BLaER1 (cell line): ENCODE data around the gene OR2H1.

Experiments used
- H3K27ac ChIP-seq: shearing (Covaris generic); formaldehyde crosslinking; 2 replicates; pipeline ENCODE4 v1.8.1; 2022
- H3K27me3 ChIP-seq: shearing (Covaris generic); formaldehyde crosslinking; 2 replicates; pipeline ENCODE4 v1.8.1; 2022
- H3K36me3 ChIP-seq: shearing (Covaris generic); formaldehyde crosslinking; 2 replicates; pipeline ENCODE4 v1.8.1; 2022
- H3K4me1 ChIP-seq: shearing (Covaris generic); formaldehyde crosslinking; 2 replicates; pipeline ENCODE4 v1.8.1; 2022
- H3K4me2 ChIP-seq: shearing (Covaris generic); formaldehyde crosslinking; 2 replicates; pipeline ENCODE4 v1.8.1; 2022
- H3K4me3 ChIP-seq: shearing (Covaris generic); formaldehyde crosslinking; 2 replicates; pipeline ENCODE4 v1.8.1; 2022
- H3K9ac ChIP-seq: shearing (Covaris generic); formaldehyde crosslinking; 2 replicates; pipeline ENCODE4 v1.8.1; 2022
- H3K9me3 ChIP-seq: shearing (Covaris generic); formaldehyde crosslinking; 2 replicates; pipeline ENCODE4 v1.8.1; 2022
- H4K20me1 ChIP-seq: shearing (Covaris generic); formaldehyde crosslinking; 2 replicates; pipeline ENCODE4 v1.8.1; 2022
- Cebpa-rat ChIP-seq: shearing (Covaris generic); IDR thresholded peaks from 2 replicates; pipeline ENCODE4 v1.8.1; 2022

Gene OR2H1

GRCh38 chr6:29479560-29479959, 22.6 kb downstream of the OR2H1 start:
- H3K9me3 ChIP-seq = peaks cover 8% of the 10 kb centered on the region; the same call in 1 of the 2 replicates
- no peaks in the 10 kb centered on the region for H3K4me1 ChIP-seq
- no peak for TF ChIP-seq Cebpa-rat
- H3K27me3 ChIP-seq = no peaks in the 10 kb centered on the region
- no peak overlapping the region for H3K4me2 ChIP-seq
- H3K4me3 ChIP-seq = no peak overlapping the region
- no peaks in the 10 kb centered on the region for H4K20me1 ChIP-seq
- H3K27ac ChIP-seq = no peak overlapping the region
- H3K9ac ChIP-seq = no peak overlapping the region
- no peaks in the 10 kb centered on the region for H3K36me3 ChIP-seq

- Histone ChIP-seq H3K4me1 (no peaks in the 10 kb centered on the region), H3K36me3 (no peaks in the 10 kb centered on the region), H3K4me3 (no peak overlapping the region), H3K4me2 (no peak overlapping the region), H3K27me3 (no peaks in the 10 kb centered on the region), H3K27ac (no peak overlapping the region), H3K9me3 (peaks cover 8% of the 10 kb centered on the region; the same call in 1 of the 2 replicates), H4K20me1 (no peaks in the 10 kb centered on the region), H3K9ac (no peak overlapping the region)
- no peak for TF ChIP-seq Cebpa-rat
Observed at GRCh38 chr6:29483186-29483585, 26.2 kb downstream of the OR2H1 start.

GRCh38 chr6:29483735-29484134, 26.8 kb downstream of the OR2H1 start:
- H3K9me3 ChIP-seq = peaks cover 8% of the 10 kb centered on the region; the same call in 1 of the 2 replicates
- TF ChIP-seq Cebpa-rat = no peak
- no peaks in the 10 kb centered on the region for H3K27me3 ChIP-seq
- no peaks in the 10 kb centered on the region for H3K4me1 ChIP-seq
- H3K36me3 ChIP-seq = no peaks in the 10 kb centered on the region
- no peak overlapping the region for H3K4me2 ChIP-seq
- no peaks in the 10 kb centered on the region for H4K20me1 ChIP-seq
- H3K4me3 ChIP-seq = no peak overlapping the region
- H3K27ac ChIP-seq = no peak overlapping the region
- H3K9ac ChIP-seq = no peak overlapping the region

- H3K27ac ChIP-seq = no peak overlapping the region
- no peaks in the 10 kb centered on the region for H3K36me3 ChIP-seq
- H3K9ac ChIP-seq = no peak overlapping the region
- H3K4me3 ChIP-seq = no peak overlapping the region
- no peak overlapping the region for H3K4me2 ChIP-seq
- peaks cover 11% of the 10 kb centered on the region for H3K4me1 ChIP-seq
- H3K9me3 ChIP-seq = peaks cover 8% of the 10 kb centered on the region; the same call in 1 of the 2 replicates
- H4K20me1 ChIP-seq = no peaks in the 10 kb centered on the region
- H3K27me3 ChIP-seq = no peaks in the 10 kb centered on the region
- no peak for TF ChIP-seq Cebpa-rat
Observed at GRCh38 chr6:29486577-29486976, 29.6 kb downstream of the OR2H1 start.

- TF ChIP-seq Cebpa-rat = no peak
- Histone ChIP-seq H3K27ac (no peak overlapping the region), H3K4me2 (no peak overlapping the region), H3K36me3 (no peaks in the 10 kb centered on the region), H4K20me1 (no peaks in the 10 kb centered on the region), H3K4me1 (peaks cover 11% of the 10 kb centered on the region), H3K9ac (no peak overlapping the region), H3K27me3 (no peaks in the 10 kb centered on the region), H3K4me3 (no peak overlapping the region), H3K9me3 (peaks cover 5% of the 10 kb centered on the region; the same call in 1 of the 2 replicates)
Observed at GRCh38 chr6:29487131-29487530, 30.2 kb downstream of the OR2H1 start.

- no peak within 1 kb of the TSS for H3K4me3 ChIP-seq
- no peak within 1 kb of the TSS for H3K4me2 ChIP-seq
- no peaks in the 10 kb centered on the region for H3K27me3 ChIP-seq
- H3K9ac ChIP-seq = no peak within 1 kb of the TSS
- H3K4me1 ChIP-seq = peaks cover 11% of the 10 kb centered on the region
- no peaks in the 10 kb centered on the region for H4K20me1 ChIP-seq
- no peaks in the 10 kb centered on the region for H3K9me3 ChIP-seq
- TF ChIP-seq Cebpa-rat = no peak
- no peaks in the 10 kb centered on the region for H3K36me3 ChIP-seq
- H3K27ac ChIP-seq = no peak within 1 kb of the TSS
Observed at GRCh38 chr6:29487660-29488059, 30.7 kb downstream of the OR2H1 start, which contains the start of gene MAS1L. Gene MAS1L, minus strand, starts transcription at chr6:29487956. Its CDS starts 54 bp downstream, at chr6:29487902.

GRCh38 chr6:29488874-29489273, 31.9 kb downstream of the OR2H1 start:
- H3K9me3 ChIP-seq = no peaks in the 10 kb centered on the region
- no peak overlapping the region for H3K9ac ChIP-seq
- no peaks in the 10 kb centered on the region for H3K27me3 ChIP-seq
- no peaks in the 10 kb centered on the region for H3K36me3 ChIP-seq
- no peak overlapping the region for H3K4me3 ChIP-seq
- no peak overlapping the region for H3K27ac ChIP-seq
- peaks cover 11% of the 10 kb centered on the region for H3K4me1 ChIP-seq
- no peak for TF ChIP-seq Cebpa-rat
- H4K20me1 ChIP-seq = no peaks in the 10 kb centered on the region
- H3K4me2 ChIP-seq = no peak overlapping the region

GRCh38 chr6:29489286-29489685, 32.3 kb downstream of the OR2H1 start:
- H3K4me1 ChIP-seq = peaks cover 11% of the 10 kb centered on the region
- H3K4me2 ChIP-seq = no peak overlapping the region
- H3K9ac ChIP-seq = no peak overlapping the region
- no peaks in the 10 kb centered on the region for H3K9me3 ChIP-seq
- H3K27ac ChIP-seq = no peak overlapping the region
- H3K36me3 ChIP-seq = no peaks in the 10 kb centered on the region
- H3K27me3 ChIP-seq = no peaks in the 10 kb centered on the region
- no peak overlapping the region for H3K4me3 ChIP-seq
- no peak for TF ChIP-seq Cebpa-rat
- H4K20me1 ChIP-seq = no peaks in the 10 kb centered on the region

GRCh38 chr6:29490055-29490454, 33.1 kb downstream of the OR2H1 start:
- Histone ChIP-seq H3K27ac (no peak overlapping the region), H3K4me3 (no peak overlapping the region), H3K27me3 (no peaks in the 10 kb centered on the region), H3K9me3 (no peaks in the 10 kb centered on the region), H3K9ac (no peak overlapping the region), H3K4me1 (peaks cover 11% of the 10 kb centered on the region), H4K20me1 (no peaks in the 10 kb centered on the region), H3K36me3 (no peaks in the 10 kb centered on the region), H3K4me2 (peak overlapping the region; percentile 42; the same call in 1 of the 2 replicates)
- TF ChIP-seq Cebpa-rat = no peak

- H3K27me3 ChIP-seq = no peaks in the 10 kb centered on the region
- H3K9ac ChIP-seq = no peak overlapping the region
- H3K4me3 ChIP-seq = no peak overlapping the region
- no peaks in the 10 kb centered on the region for H3K36me3 ChIP-seq
- H3K4me1 ChIP-seq = peaks cover 11% of the 10 kb centered on the region
- H3K4me2 ChIP-seq = peak overlapping the region; percentile 42
- no peaks in the 10 kb centered on the region for H4K20me1 ChIP-seq
- no peak for TF ChIP-seq Cebpa-rat
- no peaks in the 10 kb centered on the region for H3K9me3 ChIP-seq
- H3K27ac ChIP-seq = no peak overlapping the region
Observed at GRCh38 chr6:29490552-29490951, 33.6 kb downstream of the OR2H1 start.

- Histone ChIP-seq H3K27me3 (no peaks in the 10 kb centered on the region), H3K36me3 (no peaks in the 10 kb centered on the region), H4K20me1 (no peaks in the 10 kb centered on the region), H3K9me3 (no peaks in the 10 kb centered on the region), H3K27ac (no peak overlapping the region), H3K4me2 (no peak overlapping the region), H3K4me3 (no peak overlapping the region), H3K4me1 (peaks cover 11% of the 10 kb centered on the region), H3K9ac (no peak overlapping the region)
- no peak for TF ChIP-seq Cebpa-rat
Observed at GRCh38 chr6:29491574-29491973, 34.6 kb downstream of the OR2H1 start.
